Endothelial cell (in vitro differentiated cells): Measurements from ENCODE around the gene PID1. TPM values are rescaled to one million over a fixed set of nuclear protein-coding genes. Genes with fewer than 3 reads are reported as not detected.

Source experiments
- DNase-seq: peaks from one replicate; pipeline ENCODE4 v3.0.0; 2021; ENCODE audit warnings: low spot score
- H3K27ac Mint-ChIP-seq: one replicate; pipeline ENCODE4 v1.8.0; 2021; ENCODE audit warnings: mixed read lengths, inconsistent platforms; ENCODE audit not compliant: unreplicated experiment
- H3K27me3 Mint-ChIP-seq: one replicate; pipeline ENCODE4 v1.8.0; 2021; ENCODE audit warnings: mild to moderate bottlenecking, moderate library complexity, mixed read lengths, inconsistent platforms; ENCODE audit not compliant: unreplicated experiment
- H3K36me3 Mint-ChIP-seq: one replicate; pipeline ENCODE4 v1.8.0; 2021; ENCODE audit warnings: mild to moderate bottlenecking, low read depth, mixed read lengths, inconsistent platforms; ENCODE audit not compliant: unreplicated experiment
- H3K4me1 Mint-ChIP-seq: one replicate; pipeline ENCODE4 v1.8.0; 2021; ENCODE audit warnings: mild to moderate bottlenecking, mixed read lengths, inconsistent platforms; ENCODE audit not compliant: unreplicated experiment
- H3K4me3 Mint-ChIP-seq: one replicate; pipeline ENCODE4 v1.8.0; 2021; ENCODE audit warnings: mild to moderate bottlenecking, mixed read lengths, inconsistent platforms; ENCODE audit not compliant: unreplicated experiment
- H3K9me3 Mint-ChIP-seq: one replicate; pipeline ENCODE4 v1.8.0; 2021; ENCODE audit warnings: mixed read lengths, inconsistent platforms; ENCODE audit not compliant: unreplicated experiment
- total RNA-seq: library from RNA; stranded (reverse); fragmentation: NEBNext Ultra II Directional; extraction: Animal tissue kit (Norgen Biotek cat#: 25700); gene quantifications from one replicate; pipeline ENCODE4 v1.2.1, GENCODE V29; 2021; ENCODE audit not compliant: unreplicated experiment
- TF ChIP-seq, protein P1 (sequence below): fragments of 200-600 bp; sonication (generic); IDR thresholded peaks from one replicate; pipeline ENCODE4 v1.5.0; 2021; ENCODE audit warnings: antibody characterized with exemption; ENCODE audit not compliant: unreplicated experiment

Gene PID1
- total RNA-seq, 1 donor from 2014 or later = not detected

DNA sequence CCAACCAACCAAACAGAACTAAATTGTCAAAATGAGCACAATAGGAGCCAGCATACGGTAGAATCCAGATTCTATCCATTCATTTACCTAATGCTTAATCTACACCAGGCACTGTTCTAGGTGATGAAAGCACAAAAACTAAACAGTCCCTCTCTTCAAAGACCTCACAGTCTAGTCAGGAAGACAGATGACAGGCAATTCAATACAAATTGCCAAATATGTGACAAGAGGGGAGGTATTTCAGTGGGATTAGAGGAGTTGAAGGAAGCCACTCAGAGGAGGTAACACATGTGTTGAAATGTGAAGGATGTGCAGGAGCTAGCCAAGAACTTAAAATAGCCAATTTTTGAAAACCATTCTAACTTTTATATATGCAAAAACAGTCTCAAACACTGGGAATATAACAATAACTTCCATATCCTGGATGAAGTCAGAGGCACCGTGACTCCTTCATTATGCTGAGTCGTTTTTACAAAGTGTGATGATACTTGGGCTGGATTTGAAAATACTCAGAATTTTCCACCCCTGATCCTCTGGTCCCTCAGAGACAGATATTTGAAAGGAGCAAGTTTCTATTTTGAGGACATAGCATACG is 204.9 kb downstream of the PID1 start:
- no peaks in the 10 kb centered on the region for H3K36me3 Mint-ChIP-seq

DNA sequence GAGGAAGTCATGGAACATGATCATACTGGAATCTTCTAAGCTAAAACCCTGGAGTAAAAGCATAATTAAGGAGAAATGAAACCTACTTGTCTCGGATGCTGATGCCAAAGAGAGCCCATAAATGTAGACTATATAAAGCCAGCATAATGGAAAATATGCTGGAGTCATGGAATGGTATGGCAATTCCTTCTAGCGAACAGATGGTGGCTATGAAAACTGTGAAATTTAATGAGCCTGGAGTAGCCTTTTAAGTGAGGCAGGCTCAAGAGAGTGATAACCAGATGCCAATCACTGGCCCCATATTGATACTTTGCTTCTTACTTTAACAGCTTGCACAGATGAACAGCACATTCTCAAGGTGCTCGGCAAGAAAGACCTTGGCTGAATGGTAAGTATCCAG is 206.3 kb downstream of the PID1 start:
- Mint-ChIP-seq H3K9me3 (no peaks in the 10 kb centered on the region), H3K4me1 (no peaks in the 10 kb centered on the region), H3K4me3 (no peak overlapping the region), H3K27ac (no peak overlapping the region), H3K27me3 (no peaks in the 10 kb centered on the region), H3K36me3 (no peaks in the 10 kb centered on the region)
- TF ChIP-seq, protein P1, sequence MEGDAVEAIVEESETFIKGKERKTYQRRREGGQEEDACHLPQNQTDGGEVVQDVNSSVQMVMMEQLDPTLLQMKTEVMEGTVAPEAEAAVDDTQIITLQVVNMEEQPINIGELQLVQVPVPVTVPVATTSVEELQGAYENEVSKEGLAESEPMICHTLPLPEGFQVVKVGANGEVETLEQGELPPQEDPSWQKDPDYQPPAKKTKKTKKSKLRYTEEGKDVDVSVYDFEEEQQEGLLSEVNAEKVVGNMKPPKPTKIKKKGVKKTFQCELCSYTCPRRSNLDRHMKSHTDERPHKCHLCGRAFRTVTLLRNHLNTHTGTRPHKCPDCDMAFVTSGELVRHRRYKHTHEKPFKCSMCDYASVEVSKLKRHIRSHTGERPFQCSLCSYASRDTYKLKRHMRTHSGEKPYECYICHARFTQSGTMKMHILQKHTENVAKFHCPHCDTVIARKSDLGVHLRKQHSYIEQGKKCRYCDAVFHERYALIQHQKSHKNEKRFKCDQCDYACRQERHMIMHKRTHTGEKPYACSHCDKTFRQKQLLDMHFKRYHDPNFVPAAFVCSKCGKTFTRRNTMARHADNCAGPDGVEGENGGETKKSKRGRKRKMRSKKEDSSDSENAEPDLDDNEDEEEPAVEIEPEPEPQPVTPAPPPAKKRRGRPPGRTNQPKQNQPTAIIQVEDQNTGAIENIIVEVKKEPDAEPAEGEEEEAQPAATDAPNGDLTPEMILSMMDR = no peak
- no peak for DNase-seq

More for the DNA sequence above, 204.9 kb downstream of the PID1 start:
- no peaks in the 10 kb centered on the region for H3K4me1 Mint-ChIP-seq
- TF ChIP-seq, protein P1 = no peak
- DNase-seq = no peak
- H3K4me3 Mint-ChIP-seq = no peak overlapping the region
- H3K9me3 Mint-ChIP-seq = no peaks in the 10 kb centered on the region
- no peak overlapping the region for H3K27ac Mint-ChIP-seq
- H3K27me3 Mint-ChIP-seq = no peaks in the 10 kb centered on the region

DNA sequence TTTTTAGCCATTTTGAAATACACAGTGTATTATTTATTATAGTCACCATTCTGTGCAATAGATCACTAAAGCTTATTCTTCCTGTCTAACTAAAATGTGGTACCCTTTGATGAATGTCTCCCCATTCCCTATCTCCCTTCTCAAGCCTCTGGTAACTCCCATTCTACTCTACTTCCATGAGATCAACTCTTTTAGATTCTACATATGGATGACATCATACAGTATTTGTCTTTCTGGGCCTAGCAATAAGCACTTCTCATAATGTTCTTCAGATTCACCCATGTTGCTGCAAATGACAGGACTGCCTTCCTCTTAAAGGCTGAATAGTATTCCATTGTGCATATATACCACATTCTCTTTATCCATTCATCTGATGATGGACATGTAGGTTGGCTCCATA is 210.9 kb downstream of the PID1 start:
- no peaks in the 10 kb centered on the region for H3K9me3 Mint-ChIP-seq
- no peak overlapping the region for H3K4me3 Mint-ChIP-seq
- TF ChIP-seq, protein P1 = no peak
- no peaks in the 10 kb centered on the region for H3K27me3 Mint-ChIP-seq
- no peak overlapping the region for H3K27ac Mint-ChIP-seq
- DNase-seq = no peak
- H3K4me1 Mint-ChIP-seq = no peaks in the 10 kb centered on the region
- no peaks in the 10 kb centered on the region for H3K36me3 Mint-ChIP-seq

DNA sequence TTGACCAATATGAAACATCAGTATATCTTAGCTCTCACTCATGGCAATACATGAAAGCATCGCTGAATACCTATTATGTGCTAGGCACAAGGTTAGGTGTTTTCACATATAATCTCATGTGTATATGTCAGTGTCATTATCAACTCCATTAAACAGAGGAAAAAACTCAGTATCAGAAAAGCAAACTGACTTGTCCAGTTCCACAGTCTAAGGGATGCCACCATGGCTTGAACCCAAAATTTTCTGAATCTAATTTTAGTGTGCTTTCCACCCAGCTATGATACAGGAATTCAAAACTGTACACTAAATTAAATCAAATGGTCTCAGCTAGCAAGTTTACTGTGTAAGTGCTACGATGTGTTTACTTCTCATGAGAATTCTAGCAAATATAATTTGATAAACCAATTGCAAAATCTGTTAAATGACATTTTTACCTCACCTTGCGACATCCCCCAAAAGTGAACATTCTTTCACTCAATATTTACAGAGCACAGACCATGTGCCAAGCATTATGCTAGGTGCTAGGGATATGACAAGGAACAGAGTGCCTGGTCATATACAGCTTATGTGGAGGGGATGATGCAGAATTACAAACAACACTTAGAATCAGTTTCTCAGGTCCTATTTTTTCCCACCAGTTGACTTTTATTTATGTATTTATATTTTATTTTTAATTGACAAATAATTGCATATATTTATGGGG is 211.6 kb downstream of the PID1 start:
- DNase-seq = no peak
- Mint-ChIP-seq H3K27ac (no peak overlapping the region), H3K27me3 (no peaks in the 10 kb centered on the region), H3K9me3 (no peaks in the 10 kb centered on the region), H3K4me3 (no peak overlapping the region), H3K4me1 (no peaks in the 10 kb centered on the region), H3K36me3 (no peaks in the 10 kb centered on the region)
- TF ChIP-seq, protein P1 = no peak

DNA sequence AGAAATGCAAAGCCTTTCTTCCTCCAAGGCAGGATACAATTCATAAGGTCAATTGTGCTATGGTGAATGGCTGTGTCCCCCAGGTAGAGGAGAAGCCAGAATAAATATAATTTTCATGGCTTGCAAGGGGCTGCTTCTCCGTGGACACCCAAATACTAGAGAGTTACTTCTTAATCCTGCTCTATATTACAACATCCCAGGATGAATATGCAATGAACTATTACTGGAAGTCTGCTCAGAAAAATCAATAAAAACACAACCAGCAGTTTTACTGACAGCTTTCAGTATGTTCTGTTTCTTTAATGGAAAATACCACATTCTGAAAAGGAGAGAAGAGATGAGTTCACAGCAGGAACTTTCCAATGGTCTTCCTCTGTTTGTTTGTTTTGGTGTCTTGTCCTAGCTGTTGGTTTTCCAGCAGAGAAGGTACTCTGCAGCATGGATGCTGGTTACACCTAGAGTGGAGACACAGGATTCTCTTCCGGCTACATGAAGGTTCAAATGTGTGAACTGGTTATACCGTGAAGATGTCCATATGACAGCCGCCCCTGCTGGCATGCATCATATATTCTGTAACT is 213.0 kb downstream of the PID1 start:
- H3K4me3 Mint-ChIP-seq = no peak overlapping the region
- no peaks in the 10 kb centered on the region for H3K9me3 Mint-ChIP-seq
- H3K36me3 Mint-ChIP-seq = no peaks in the 10 kb centered on the region
- H3K27me3 Mint-ChIP-seq = no peaks in the 10 kb centered on the region
- TF ChIP-seq, protein P1 = no peak
- no peak overlapping the region for H3K27ac Mint-ChIP-seq
- no peaks in the 10 kb centered on the region for H3K4me1 Mint-ChIP-seq
- DNase-seq = no peak
